Motor neuron (in vitro differentiated cells): ENCODE results near the gene PADI2. TPM values are rescaled to one million over a fixed set of nuclear protein-coding genes. Genes with fewer than 3 reads are reported as not detected.

Experiments used
- ATAC-seq, 8 experiments: fragments of 200-7000 bp; cut with Tn5 transposase; replicated peaks in 6 of 8; 2 replicates each; pipeline ENCODE4 v1.8.0; 2021; ENCODE audit warnings: mild to moderate bottlenecking in 8 of 8, moderate library complexity in 8 of 8
- H3K27ac ChIP-seq, 2 donors: fragments of 250-450 bp; sonication (Bioruptor Pico); 2 replicates each; pipeline ENCODE4 v1.9.0; 2021; ENCODE audit warnings: antibody characterized with exemption in 2 of 2, mild to moderate bottlenecking in 2 of 2, moderate library complexity in 1 of 2
- H3K4me1 ChIP-seq, 2 donors: fragments of 250-450 bp; sonication (Bioruptor Pico); replicated peaks in 1 of 2; 2 replicates each; pipeline ENCODE4 v1.6.1; 2021; ENCODE audit warnings: antibody characterized with exemption in 2 of 2, mild to moderate bottlenecking in 2 of 2, moderate library complexity in 1 of 2
- H3K4me3 ChIP-seq, 5 donors: fragments of 250-450 bp; sonication (Bioruptor Pico); 2 replicates each; pipeline ENCODE4 v1.9.0; 2021; ENCODE audit warnings: antibody characterized with exemption in 5 of 5, mild to moderate bottlenecking in 5 of 5, moderate library complexity in 4 of 5
- WGBS, 10 experiments: fragments of 450-650 bp; shearing (Covaris generic); methylation state at CpG; one replicate each; pipeline ENCODE4 v1.0.0; 2022; 5-methylcytosine and 5-hydroxymethylcytosine counted together
- in situ Hi-C, 9 experiments: fragments of 400-800 bp; cut with MboI; loops; one replicate each; pipeline ENCODE4 v1.15.0; 2021; ENCODE audit warnings: low sequenced_read_pairs in 9 of 9, low pct_unique_long_range_greater_than_20kb in 2 of 9; ENCODE audit not compliant: unreplicated experiment in 9 of 9
- total RNA-seq, 8 experiments: library from RNA; unstranded; fragments of 300-600 nt; gene quantifications; 2 replicates each; pipeline versions ENCODE4 v1.2.3 to v1.2.4, GENCODE V29; 2022

The PADI2 gene
- total RNA-seq, 8 experiments from 2014 or later, result 0.92 to 5.3 (median 2.0) TPM

DNA sequence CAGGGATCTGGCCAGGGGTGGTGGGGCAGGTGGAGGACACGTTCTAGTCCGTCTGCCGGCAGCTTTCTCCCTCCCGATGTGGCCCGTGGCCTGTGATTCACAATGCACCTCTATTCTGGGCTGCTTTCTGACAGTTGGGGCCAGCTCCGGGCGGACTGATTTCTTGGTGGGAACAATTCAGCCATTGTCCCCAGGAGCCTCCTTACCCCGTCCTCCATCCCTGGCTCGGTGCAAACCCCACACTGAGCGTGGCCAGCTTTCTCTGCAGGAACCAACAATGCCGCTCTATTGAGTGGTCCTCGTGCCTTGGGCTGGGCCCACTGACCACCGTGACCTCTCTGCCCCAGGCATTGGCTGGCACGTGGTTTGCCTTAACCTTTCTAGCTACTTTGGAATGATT is 29.7 kb downstream of the PADI2 start:
- no peak overlapping the region for H3K4me3 ChIP-seq
- 24 to 81% (median 66%) methylated on average over 2 to 9 of the region's 14 CpGs; no CpG with 5 or more reads in 2 of the 10 experiments for WGBS, 10 experiments
- ATAC-seq, result peak in 5 of 8 experiments; percentile 26 to 82 (median 66)
- in situ Hi-C loops, result no loop called here
- no peak overlapping the region for H3K27ac ChIP-seq
- H3K4me1 ChIP-seq, result no peaks in the 10 kb centered on the region

GRCh38 chr1:17086751-17087150 is 32.5 kb downstream of the PADI2 start:
- no peak for ATAC-seq
- Histone ChIP-seq H3K4me3 (no peak overlapping the region), H3K27ac (no peak overlapping the region), H3K4me1 (no peaks in the 10 kb centered on the region)
- 25 to 94% (median 82%) methylated on average over 1 to 6 of the region's 6 CpGs; no CpG with 5 or more reads in 2 of the 10 experiments for WGBS, 10 experiments
- in situ Hi-C loops, result no loop called here

DNA sequence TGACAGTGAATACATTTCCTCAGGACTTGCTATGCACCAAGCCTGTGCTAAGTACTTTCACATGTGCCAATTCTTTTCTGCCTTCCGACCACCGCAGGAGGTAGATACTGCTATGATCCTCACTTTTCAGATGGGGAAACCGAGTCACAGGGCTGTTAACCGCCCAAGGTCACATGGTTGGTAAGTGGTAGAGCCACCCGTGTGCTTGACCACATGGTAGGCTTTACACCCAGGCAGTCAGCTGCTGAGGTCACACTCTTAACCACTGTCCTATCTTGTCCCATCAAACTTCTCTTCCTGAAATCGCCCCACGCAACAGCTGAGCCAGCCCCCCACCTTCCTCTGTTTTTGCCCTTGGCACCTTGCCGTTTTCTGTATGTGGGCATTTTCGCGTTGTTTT is 34.5 kb downstream of the PADI2 start:
- WGBS, 10 experiments, result 7 to 92% (median 75%) methylated on average over 2 to 10 of the region's 10 CpGs; no CpG with 5 or more reads in 1 of the 10 experiments
- no peak overlapping the region for H3K27ac ChIP-seq
- no peak overlapping the region for H3K4me3 ChIP-seq
- H3K4me1 ChIP-seq, result no peaks in the 10 kb centered on the region
- ATAC-seq, result no peak
- in situ Hi-C loops, result no loop called here

DNA sequence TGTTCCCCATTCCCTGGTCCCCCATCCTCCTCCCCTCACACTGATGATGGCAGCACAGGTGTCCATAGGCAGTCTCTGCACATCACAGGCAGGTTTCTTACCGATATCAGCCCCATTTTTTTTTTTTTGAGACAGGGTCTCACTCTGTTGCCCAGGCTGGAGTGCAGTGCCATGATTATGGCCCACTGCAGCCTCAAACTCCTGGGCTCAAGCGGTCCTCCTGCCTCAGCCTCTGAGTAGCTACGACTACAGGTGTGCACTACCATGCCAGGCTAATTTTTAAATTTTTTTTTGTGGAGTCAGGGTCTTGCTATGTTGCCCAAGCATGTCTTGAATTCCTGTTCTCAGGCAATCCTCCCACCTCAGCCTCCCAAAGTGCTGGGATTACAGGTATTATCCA is 36.5 kb downstream of the PADI2 start:
- 0 to 80% (median 60%) methylated on average over 1 to 2 of the region's 3 CpGs; no CpG with 5 or more reads in 4 of the 10 experiments for WGBS, 10 experiments
- H3K4me3 ChIP-seq, result no peak overlapping the region
- H3K4me1 ChIP-seq, result no peaks in the 10 kb centered on the region
- H3K27ac ChIP-seq, result no peak overlapping the region
- ATAC-seq, result no peak
- in situ Hi-C loops, result no loop called here

DNA sequence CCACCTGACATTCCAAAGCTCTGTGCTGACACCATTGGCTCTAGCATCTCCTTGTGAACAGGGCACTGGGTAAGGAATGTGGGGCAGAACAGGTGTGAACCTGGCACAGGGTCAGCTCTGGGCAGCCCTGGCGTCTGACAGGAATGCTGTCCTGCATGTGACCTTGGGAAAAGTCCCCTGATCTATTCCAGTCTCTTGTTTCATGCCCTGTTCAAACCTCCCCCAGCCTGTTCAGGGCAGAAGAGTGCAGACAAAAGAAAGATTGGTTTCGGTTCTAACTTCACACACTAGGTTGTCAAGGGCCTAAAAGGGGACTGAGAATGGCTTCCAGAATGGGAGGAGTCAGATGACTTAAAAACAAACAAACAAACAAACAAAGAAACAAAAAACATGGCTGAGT is 37.8 kb downstream of the PADI2 start:
- H3K27ac ChIP-seq, result no peak overlapping the region
- H3K4me1 ChIP-seq, result no peaks in the 10 kb centered on the region
- no peak for ATAC-seq
- in situ Hi-C loops, result no loop called here
- H3K4me3 ChIP-seq, result no peak overlapping the region
- WGBS, 10 experiments, result 8 to 67% (median 40%) methylated on average over 1 to 2 of the region's 2 CpGs; no CpG with 5 or more reads in 4 of the 10 experiments

GRCh38 chr1:17080880-17081279 is 38.4 kb downstream of the PADI2 start:
- ATAC-seq, result no peak
- Histone ChIP-seq H3K27ac (no peak overlapping the region), H3K4me1 (no peaks in the 10 kb centered on the region), H3K4me3 (no peak overlapping the region)
- 34 to 94% (median 78%) methylated on average over 1 to 3 of the region's 4 CpGs; no CpG with 5 or more reads in 4 of the 10 experiments for WGBS, 10 experiments
- in situ Hi-C loops, result no loop called here

- in situ Hi-C loops, result no loop called here
- Histone ChIP-seq H3K4me1 (no peaks in the 10 kb centered on the region), H3K4me3 (no peak overlapping the region), H3K27ac (no peak overlapping the region)
- no peak for ATAC-seq
- WGBS, 10 experiments, result 73 to 100% (median 83%) methylated on average over 1 to 8 of the region's 8 CpGs; no CpG with 5 or more reads in 3 of the 10 experiments
Observed at GRCh38 chr1:17080085-17080759, 39.0 kb downstream of the PADI2 start.

DNA sequence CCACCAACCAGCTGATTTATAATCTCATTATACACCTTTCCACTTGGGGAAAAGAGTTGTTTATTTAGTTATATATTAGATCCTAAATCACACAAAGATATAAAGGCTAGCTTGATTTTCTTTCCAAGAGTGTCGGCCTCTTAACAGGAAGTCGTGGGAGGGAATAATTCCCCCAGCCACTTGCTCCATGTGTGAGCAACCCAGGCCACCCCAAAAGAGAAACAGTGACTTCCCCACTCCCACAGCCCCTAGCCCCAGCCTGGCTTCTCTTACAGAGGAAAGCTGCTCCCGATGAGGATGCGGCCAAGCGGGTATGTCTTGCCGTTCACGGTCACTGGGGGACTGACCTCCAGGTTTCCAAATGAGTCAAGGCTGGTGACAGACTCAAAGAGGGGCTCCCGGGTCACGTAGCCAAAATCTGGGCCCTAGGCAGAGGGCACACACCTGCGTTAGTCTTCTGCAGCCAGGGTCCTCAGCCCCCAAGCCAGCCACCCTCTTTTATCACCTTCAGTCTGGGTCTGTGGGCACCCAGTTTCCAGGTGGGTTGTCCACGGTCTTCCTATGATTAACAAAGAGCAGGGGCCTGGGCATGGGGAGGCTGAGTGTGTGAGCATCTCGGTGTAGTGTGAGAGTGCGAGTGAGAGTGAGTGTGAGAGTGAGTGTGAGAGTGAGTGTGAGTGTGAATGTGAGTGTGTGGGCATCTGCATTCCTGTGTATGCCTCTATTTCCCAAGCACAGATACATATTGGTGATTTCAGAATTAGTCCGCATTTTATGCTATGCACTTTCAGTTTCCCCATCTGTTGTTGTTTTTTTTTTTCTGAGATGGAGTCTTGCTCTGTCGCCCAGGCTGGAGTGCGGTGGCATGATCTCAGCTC is 40.0 kb downstream of the PADI2 start:
- WGBS, 10 experiments, result 76 to 100% (median 92%) methylated on average over 1 to 12 of the region's 16 CpGs; no CpG with 5 or more reads in 1 of the 10 experiments

DNA sequence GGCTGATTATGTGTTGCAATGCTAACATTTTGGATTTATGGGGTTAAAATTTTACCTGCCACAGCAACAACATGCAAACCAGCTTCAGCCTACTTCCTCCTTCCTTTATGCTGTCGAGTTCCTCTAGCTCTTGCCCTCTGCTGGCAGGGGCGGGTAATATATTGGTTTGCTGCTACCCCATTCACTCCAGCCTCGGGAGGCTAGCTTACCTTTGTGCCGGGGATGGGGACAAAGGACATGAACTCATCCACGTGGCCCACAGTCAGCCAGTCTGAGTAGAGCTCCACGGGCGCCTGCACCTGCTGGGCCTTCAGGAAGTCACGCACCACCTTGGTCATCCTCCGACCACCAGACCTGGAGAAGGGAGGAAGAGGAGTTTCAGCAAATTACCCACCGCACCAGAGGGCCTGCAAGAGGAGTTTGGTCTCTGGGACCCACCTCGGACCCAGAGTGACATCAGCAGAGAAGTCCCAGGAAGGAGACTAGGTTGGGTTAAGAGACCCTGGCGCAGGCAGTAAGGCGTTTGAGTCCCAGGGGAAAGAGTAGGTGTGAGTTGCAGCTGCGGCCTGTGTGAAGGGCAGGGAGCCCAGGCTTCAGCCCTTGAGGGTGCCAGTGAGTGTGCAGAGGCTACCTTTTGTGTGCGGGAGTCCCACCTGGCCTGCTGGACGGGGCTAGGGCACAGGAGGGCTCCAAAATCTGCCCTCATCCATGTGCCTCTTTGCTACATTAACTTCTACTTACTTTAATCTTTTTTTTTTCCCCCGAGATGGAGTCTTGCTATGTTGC is 43.6 kb downstream of the PADI2 start:
- in situ Hi-C loops, result no loop called here
- Histone ChIP-seq H3K27ac (no peak overlapping the region), H3K4me3 (no peak overlapping the region), H3K4me1 (peaks cover 0 to under 1% of the 10 kb centered on the region in 2 donors)
- ATAC-seq, result peak in 4 of 8 experiments; percentile 32 to 61 (median 50)
- WGBS, 10 experiments, result 16 to 73% (median 51%) methylated on average over 4 to 14 of the region's 17 CpGs; no CpG with 5 or more reads in 4 of the 10 experiments

More for the DNA sequence above, 40.0 kb downstream of the PADI2 start:
- Histone ChIP-seq H3K4me3 (no peak overlapping the region), H3K4me1 (no peaks in the 10 kb centered on the region), H3K27ac (no peak overlapping the region)
- in situ Hi-C loops, result no loop called here
- no peak for ATAC-seq

GRCh38 chr1:17071794-17072193 is 47.5 kb downstream of the PADI2 start:
- ATAC-seq, result no peak
- WGBS, 10 experiments, result 50 to 85% (median 67%) methylated on average over 1 to 6 of the region's 6 CpGs
- Histone ChIP-seq H3K4me1 (peaks cover 0 to 7% of the 10 kb centered on the region in 2 donors), H3K4me3 (no peak overlapping the region), H3K27ac (no peak overlapping the region)
- in situ Hi-C loops, result no loop called here

DNA sequence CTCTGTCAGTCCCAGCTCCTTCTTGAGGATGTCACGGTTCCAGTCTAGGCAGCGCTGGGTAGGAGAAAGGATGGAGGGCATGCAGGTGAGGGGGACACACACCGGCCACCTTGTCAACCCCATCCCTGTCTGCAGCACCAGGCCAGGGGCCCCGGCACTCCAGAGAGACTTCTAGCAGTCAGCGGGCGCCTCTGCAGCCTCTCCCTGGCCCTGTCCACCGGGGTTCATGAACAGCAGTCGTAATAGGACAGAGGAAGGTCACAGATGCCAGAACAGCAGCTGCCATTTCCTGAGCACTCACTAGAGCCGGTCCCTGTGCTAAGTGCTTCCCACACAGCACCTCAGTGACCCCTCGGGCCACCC is 49.1 kb downstream of the PADI2 start:
- in situ Hi-C loops, result no loop called here
- H3K4me3 ChIP-seq, result no peak overlapping the region
- no peak overlapping the region for H3K27ac ChIP-seq
- 50 to 100% (median 77%) methylated on average over 1 to 9 of the region's 10 CpGs; no CpG with 5 or more reads in 2 of the 10 experiments for WGBS, 10 experiments
- ATAC-seq, result peak in 3 of 8 experiments; percentile 12 to 28 (median 18)
- H3K4me1 ChIP-seq, result peaks cover 0 to 7% of the 10 kb centered on the region in 2 donors

GRCh38 chr1:17069452-17070162 is 49.6 kb downstream of the PADI2 start:
- H3K4me1 ChIP-seq, result peaks cover 0 to 7% of the 10 kb centered on the region in 2 donors
- no peak overlapping the region for H3K4me3 ChIP-seq
- no peak overlapping the region for H3K27ac ChIP-seq
- 45 to 100% (median 95%) methylated on average over 1 to 5 of the region's 6 CpGs; no CpG with 5 or more reads in 2 of the 10 experiments for WGBS, 10 experiments
- peak in 3 of 8 experiments; percentile 5 to 11 (median 6) for ATAC-seq
- in situ Hi-C loops, result no loop called here
